GM23338 (cell line): ENCODE results near the gene DPH1. TPM values are rescaled to one million over a fixed set of nuclear protein-coding genes. Genes with fewer than 3 reads are reported as not detected.

Experiments
- CREB1 ChIP-seq: fragments of 250-450 bp; sonication (Bioruptor Pico); IDR thresholded peaks from 2 replicates; pipeline ENCODE4 v1.5.0; 2020; ENCODE audit warnings: low read depth, mild to moderate bottlenecking, moderate library complexity
- EZH2 ChIP-seq: fragments of 200-600 bp; sonication (generic); IDR thresholded peaks from one replicate; pipeline ENCODE4 v1.8.0; 2017; ENCODE audit warnings: antibody characterized with exemption, mild to moderate bottlenecking, low read depth; ENCODE audit not compliant: unreplicated experiment
- EZH2phosphoT487 ChIP-seq: fragments of 200-600 bp; sonication (generic); IDR thresholded peaks from one replicate; pipeline ENCODE4 v1.8.1; 2018; ENCODE audit warnings: antibody characterized with exemption; ENCODE audit not compliant: unreplicated experiment
- POLR2AphosphoS5 ChIP-seq: IDR thresholded peaks from 2 replicates; pipeline ENCODE4 v1.6.1; 2016; ENCODE audit warnings: antibody characterized with exemption, low read depth
- ZNF114 ChIP-seq: fragments of 250-450 bp; sonication (Bioruptor Pico); IDR thresholded peaks from 2 replicates; pipeline ENCODE4 v1.5.0; 2020; ENCODE audit warnings: mild to moderate bottlenecking, moderate library complexity
- ZNF331 ChIP-seq: fragments of 250-450 bp; sonication (Bioruptor Pico); IDR thresholded peaks from 2 replicates; pipeline ENCODE4 v1.5.0; 2020; ENCODE audit warnings: low read depth, mild to moderate bottlenecking, moderate library complexity
- polyA plus RNA-seq: library from polyadenylated mRNA; unstranded; fragments of >200 nt; fragmentation: Nextera tagmentation; extraction: Ambion mirVana; gene quantifications from 2 replicates; pipeline ENCODE4 v1.2.1, GENCODE V29; 2016
- total RNA-seq: library from RNA; depleted of rRNA; stranded (reverse); fragments of >200 nt; shearing (Covaris generic); gene quantifications from 2 replicates; pipeline ENCODE4 v1.2.3, GENCODE V29; 2014
- TF ChIP-seq, protein P1 (sequence below): fragments of 250-450 bp; sonication (Bioruptor Pico); IDR thresholded peaks from 2 replicates; pipeline ENCODE4 v1.5.0; 2020; ENCODE audit warnings: mild to moderate bottlenecking, moderate library complexity
- TF ChIP-seq, protein P2 (sequence below): IDR thresholded peaks from 2 replicates; pipeline ENCODE4 v1.6.1; 2016; ENCODE audit warnings: antibody characterized with exemption
- TF ChIP-seq, protein P3 (sequence below), 2 experiments: fragments of 200-600 bp in 1 of 2; sonication (generic) in 1 of 2; conservative IDR thresholded peaks; 2 replicates each; pipeline versions ENCODE4 v1.5.1 to v1.6.1; 2016 to 2017; ENCODE audit warnings: antibody characterized with exemption in 2 of 2, low read depth in 2 of 2, mild to moderate bottlenecking in 2 of 2, moderate library complexity in 1 of 2

DPH1 gene
- total and polyA plus RNA-seq, 2 experiments from 2014 or later: 11.8 to 28.2 TPM

DNA sequence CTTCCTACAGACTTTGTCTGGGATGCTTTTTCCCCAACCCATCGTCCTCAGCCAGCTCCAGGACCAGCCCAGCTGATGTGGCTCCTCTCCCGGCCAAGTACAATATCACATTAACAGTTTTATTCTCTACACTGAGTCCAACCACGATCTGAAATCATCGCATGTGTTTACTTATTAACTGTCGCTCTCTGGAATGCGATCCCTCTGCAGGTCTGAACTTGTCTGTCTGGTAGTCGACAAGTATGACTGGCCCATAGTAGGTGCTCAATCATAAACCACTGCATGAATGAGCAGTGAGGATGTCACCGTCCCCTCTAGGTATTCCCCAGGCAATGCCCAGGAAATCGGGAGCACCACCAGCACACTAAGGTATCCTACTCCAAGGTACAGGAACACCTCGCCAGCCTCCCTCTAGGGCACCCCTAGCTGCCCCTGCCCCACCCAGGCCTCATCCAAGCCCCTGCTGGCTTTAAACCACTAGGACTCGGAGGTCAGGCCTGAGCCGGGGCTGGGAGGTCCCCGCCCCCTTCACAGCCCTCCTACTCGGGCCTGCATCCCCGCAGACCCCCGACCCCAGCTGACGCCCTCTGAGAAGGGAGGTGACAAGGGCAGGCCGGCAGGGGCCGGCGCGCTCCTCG, 32.5 kb upstream of the DPH1 start (continued):
- TF ChIP-seq, protein P1, sequence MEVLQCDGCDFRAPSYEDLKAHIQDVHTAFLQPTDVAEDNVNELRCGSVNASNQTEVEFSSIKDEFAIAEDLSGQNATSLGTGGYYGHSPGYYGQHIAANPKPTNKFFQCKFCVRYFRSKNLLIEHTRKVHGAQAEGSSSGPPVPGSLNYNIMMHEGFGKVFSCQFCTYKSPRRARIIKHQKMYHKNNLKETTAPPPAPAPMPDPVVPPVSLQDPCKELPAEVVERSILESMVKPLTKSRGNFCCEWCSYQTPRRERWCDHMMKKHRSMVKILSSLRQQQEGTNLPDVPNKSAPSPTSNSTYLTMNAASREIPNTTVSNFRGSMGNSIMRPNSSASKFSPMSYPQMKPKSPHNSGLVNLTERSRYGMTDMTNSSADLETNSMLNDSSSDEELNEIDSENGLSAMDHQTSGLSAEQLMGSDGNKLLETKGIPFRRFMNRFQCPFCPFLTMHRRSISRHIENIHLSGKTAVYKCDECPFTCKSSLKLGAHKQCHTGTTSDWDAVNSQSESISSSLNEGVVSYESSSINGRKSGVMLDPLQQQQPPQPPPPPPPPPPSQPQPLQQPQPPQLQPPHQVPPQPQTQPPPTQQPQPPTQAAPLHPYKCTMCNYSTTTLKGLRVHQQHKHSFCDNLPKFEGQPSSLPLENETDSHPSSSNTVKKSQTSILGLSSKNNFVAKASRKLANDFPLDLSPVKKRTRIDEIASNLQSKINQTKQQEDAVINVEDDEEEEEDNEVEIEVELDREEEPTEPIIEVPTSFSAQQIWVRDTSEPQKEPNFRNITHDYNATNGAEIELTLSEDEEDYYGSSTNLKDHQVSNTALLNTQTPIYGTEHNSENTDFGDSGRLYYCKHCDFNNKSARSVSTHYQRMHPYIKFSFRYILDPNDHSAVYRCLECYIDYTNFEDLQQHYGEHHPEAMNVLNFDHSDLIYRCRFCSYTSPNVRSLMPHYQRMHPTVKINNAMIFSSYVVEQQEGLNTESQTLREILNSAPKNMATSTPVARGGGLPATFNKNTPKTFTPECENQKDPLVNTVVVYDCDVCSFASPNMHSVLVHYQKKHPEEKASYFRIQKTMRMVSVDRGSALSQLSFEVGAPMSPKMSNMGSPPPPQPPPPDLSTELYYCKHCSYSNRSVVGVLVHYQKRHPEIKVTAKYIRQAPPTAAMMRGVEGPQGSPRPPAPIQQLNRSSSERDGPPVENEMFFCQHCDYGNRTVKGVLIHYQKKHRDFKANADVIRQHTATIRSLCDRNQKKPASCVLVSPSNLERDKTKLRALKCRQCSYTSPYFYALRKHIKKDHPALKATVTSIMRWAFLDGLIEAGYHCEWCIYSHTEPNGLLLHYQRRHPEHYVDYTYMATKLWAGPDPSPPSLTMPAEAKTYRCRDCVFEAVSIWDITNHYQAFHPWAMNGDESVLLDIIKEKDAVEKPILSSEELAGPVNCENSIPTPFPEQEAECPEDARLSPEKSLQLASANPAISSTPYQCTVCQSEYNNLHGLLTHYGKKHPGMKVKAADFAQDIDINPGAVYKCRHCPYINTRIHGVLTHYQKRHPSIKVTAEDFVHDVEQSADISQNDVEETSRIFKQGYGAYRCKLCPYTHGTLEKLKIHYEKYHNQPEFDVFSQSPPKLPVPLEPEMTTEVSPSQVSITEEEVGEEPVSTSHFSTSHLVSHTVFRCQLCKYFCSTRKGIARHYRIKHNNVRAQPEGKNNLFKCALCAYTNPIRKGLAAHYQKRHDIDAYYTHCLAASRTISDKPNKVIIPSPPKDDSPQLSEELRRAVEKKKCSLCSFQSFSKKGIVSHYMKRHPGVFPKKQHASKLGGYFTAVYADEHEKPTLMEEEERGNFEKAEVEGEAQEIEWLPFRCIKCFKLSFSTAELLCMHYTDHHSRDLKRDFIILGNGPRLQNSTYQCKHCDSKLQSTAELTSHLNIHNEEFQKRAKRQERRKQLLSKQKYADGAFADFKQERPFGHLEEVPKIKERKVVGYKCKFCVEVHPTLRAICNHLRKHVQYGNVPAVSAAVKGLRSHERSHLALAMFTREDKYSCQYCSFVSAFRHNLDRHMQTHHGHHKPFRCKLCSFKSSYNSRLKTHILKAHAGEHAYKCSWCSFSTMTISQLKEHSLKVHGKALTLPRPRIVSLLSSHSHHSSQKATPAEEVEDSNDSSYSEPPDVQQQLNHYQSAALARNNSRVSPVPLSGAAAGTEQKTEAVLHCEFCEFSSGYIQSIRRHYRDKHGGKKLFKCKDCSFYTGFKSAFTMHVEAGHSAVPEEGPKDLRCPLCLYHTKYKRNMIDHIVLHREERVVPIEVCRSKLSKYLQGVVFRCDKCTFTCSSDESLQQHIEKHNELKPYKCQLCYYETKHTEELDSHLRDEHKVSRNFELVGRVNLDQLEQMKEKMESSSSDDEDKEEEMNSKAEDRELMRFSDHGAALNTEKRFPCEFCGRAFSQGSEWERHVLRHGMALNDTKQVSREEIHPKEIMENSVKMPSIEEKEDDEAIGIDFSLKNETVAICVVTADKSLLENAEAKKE (CRISPR knock-in tag): no peak
- TF ChIP-seq POLR2AphosphoS5: no peak
- TF ChIP-seq, protein P2, sequence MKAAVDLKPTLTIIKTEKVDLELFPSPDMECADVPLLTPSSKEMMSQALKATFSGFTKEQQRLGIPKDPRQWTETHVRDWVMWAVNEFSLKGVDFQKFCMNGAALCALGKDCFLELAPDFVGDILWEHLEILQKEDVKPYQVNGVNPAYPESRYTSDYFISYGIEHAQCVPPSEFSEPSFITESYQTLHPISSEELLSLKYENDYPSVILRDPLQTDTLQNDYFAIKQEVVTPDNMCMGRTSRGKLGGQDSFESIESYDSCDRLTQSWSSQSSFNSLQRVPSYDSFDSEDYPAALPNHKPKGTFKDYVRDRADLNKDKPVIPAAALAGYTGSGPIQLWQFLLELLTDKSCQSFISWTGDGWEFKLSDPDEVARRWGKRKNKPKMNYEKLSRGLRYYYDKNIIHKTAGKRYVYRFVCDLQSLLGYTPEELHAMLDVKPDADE: no peak
- TF ChIP-seq ZNF114 (CRISPR knock-in tag): no peak
- TF ChIP-seq ZNF331: no peak
- TF ChIP-seq CREB1 (CRISPR knock-in tag): no peak
- TF ChIP-seq, protein P3, sequence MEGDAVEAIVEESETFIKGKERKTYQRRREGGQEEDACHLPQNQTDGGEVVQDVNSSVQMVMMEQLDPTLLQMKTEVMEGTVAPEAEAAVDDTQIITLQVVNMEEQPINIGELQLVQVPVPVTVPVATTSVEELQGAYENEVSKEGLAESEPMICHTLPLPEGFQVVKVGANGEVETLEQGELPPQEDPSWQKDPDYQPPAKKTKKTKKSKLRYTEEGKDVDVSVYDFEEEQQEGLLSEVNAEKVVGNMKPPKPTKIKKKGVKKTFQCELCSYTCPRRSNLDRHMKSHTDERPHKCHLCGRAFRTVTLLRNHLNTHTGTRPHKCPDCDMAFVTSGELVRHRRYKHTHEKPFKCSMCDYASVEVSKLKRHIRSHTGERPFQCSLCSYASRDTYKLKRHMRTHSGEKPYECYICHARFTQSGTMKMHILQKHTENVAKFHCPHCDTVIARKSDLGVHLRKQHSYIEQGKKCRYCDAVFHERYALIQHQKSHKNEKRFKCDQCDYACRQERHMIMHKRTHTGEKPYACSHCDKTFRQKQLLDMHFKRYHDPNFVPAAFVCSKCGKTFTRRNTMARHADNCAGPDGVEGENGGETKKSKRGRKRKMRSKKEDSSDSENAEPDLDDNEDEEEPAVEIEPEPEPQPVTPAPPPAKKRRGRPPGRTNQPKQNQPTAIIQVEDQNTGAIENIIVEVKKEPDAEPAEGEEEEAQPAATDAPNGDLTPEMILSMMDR (conservative IDR thresholded peaks at IDR 0.05; ENCODE audit: low read depth in 2 of 2): no peak
- TF ChIP-seq EZH2phosphoT487: no peak
- no peak for TF ChIP-seq EZH2
